HTR-8/SVneo (cell line): Measurements from ENCODE around the gene CYP26A1.

Experiments used
- DNase-seq: peaks from one replicate; pipeline ENCODE4 v3.0.0; 2011; ENCODE audit warnings: low spot score, mixed read lengths; ENCODE audit not compliant: insufficient read length
- FAIRE-seq: peaks from 2 replicates; lab custom pipeline; 2011; peaks lifted over from hg19 to GRCh38; lab: Jason Lieb, UNC

Gene CYP26A1

DNA sequence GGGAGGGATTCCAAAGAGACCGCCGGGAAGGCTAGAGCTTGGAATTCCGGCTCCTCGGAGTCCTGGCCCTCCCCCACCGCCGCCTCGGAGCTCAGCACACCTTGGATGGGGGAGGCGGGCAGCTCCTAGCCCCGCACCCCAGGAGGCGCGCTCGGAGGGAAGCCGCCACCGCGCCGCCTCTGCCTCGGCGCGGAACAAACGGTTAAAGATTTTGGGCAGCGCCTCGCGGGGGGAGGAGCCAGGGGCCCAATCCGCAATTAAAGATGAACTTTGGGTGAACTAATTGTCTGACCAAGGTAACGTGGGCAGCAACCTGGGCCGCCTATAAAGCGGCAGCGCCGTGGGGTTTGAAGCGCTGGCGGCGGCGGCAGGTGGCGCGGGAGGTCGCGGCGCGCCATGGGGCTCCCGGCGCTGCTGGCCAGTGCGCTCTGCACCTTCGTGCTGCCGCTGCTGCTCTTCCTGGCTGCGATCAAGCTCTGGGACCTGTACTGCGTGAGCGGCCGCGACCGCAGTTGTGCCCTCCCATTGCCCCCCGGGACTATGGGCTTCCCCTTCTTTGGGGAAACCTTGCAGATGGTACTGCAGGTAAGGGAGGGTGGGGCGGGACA, at the start of gene CYP26A1:
Gene CYP26A1, plus strand, starts transcription at position 355 of the 608 bp plus-strand sequence. Its CDS starts 42 bp downstream, at position 397.
- DNase-seq (no peak), FAIRE-seq (no peak)

GRCh38 chr10:93026072-93026471, 47.6 kb upstream of the CYP26A1 start:
- FAIRE-seq (no peak), DNase-seq (no peak)

DNA sequence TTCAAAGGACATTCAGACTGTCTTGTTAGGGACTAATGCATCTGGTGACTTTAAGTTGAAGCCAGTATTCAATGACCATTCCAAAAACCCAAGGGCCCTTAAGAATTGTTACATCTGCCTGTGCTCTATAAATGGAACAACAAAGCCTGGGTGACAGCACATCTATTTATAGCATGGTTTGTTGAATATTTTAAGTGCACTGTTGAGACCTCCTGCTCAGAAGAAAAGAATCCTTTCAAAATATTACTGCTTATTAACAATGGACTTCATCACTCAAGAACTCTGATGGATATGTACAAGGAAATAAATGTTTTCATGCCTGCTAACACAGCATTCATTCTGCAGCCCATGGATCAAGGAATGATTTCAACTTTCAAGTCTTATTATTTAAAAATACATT, 46.2 kb upstream of the CYP26A1 start:
- no peak for DNase-seq
- FAIRE-seq: no peak

DNA sequence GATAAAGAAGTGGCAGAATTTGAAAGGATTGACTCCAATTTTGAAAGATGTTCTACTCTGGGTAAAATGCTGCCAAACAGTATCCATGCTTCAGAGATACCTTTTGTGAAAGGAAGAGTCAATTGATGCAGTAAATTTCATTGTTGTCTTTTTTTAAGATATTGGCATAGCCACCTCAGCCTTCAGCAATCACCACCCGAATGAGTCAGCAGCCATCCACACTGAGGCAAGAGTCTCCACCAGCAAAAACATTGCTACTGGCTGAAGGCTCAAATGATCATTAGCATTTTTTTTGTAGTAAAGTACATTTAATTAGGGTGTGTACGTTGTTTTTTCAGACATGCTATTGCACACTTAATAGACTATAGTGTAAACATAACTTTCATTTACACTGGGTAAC, 44.8 kb upstream of the CYP26A1 start:
- FAIRE-seq (no peak), DNase-seq (peak; percentile 13)

DNA sequence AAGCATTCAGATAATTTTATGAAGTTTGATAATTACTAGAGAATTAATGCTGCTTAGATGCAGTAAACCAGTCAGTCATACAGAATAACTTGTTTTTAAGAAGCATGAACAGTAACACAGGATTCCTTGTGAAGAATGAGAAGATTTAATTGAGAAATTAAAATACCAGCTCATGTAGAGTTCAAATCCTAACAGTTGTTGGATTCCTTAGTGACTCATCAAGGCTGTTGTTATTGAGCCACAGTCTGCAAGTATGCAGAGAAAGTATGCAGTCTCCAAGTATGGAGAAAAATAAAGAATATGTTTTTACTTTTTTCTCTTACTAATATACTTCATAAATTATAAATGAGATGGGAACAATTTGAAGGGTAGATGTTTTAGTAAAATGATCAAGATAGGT, 43.3 kb upstream of the CYP26A1 start:
- FAIRE-seq (no peak), DNase-seq (peak; percentile 59)

GRCh38 chr10:93032105-93032808, 41.4 kb upstream of the CYP26A1 start:
- DNase-seq (no peak), FAIRE-seq (peak; percentile 69)

GRCh38 chr10:93032809-93033137, 40.9 kb upstream of the CYP26A1 start:
- no peak for FAIRE-seq

GRCh38 chr10:93034426-93034825, 39.3 kb upstream of the CYP26A1 start:
- FAIRE-seq: no peak
- no peak for DNase-seq

More at GRCh38 chr10:93032809-93033137, 40.9 kb upstream of the CYP26A1 start:
- no peak for DNase-seq

- DNase-seq: no peak
- no peak for FAIRE-seq
These were observed 34.6 kb upstream of the CYP26A1 start for GRCh38 chr10:93039110-93039509.

- FAIRE-seq: no peak
- DNase-seq: peak; percentile 33
These were observed 34.0 kb upstream of the CYP26A1 start for GRCh38 chr10:93039721-93040120.

DNA sequence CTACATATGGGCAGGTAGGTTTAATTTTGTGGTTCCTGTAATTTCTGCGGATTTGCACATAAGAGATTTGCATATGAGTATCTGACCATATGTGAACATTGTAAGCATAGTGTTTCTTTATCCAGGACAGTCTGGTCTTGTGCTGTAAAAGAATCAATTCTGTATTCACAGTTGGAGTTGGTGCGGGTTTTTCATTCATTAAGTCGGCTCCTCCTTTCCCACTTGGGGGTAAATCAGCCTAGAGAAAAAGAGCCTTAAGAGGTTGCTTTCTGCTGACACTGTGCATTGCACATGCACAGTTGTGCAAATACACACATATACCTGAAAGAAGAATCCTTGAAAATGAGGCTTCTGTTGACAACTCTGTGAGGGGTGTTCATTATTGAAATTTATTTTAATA, 19.2 kb upstream of the CYP26A1 start:
- FAIRE-seq (no peak), DNase-seq (no peak)

GRCh38 chr10:93058139-93058538, 15.6 kb upstream of the CYP26A1 start:
- FAIRE-seq (no peak), DNase-seq (no peak)

GRCh38 chr10:93059975-93060886, 13.5 kb upstream of the CYP26A1 start, which contains the start of gene CYP26C1:
TSS of gene CYP26C1 (plus strand) at chr10:93060798. CDS start at chr10:93061264, 466 bp downstream.
- no peak for DNase-seq
- FAIRE-seq: no peak

GRCh38 chr10:93060887-93061593, 12.7 kb upstream of the CYP26A1 start:
- FAIRE-seq: no peak

DNA sequence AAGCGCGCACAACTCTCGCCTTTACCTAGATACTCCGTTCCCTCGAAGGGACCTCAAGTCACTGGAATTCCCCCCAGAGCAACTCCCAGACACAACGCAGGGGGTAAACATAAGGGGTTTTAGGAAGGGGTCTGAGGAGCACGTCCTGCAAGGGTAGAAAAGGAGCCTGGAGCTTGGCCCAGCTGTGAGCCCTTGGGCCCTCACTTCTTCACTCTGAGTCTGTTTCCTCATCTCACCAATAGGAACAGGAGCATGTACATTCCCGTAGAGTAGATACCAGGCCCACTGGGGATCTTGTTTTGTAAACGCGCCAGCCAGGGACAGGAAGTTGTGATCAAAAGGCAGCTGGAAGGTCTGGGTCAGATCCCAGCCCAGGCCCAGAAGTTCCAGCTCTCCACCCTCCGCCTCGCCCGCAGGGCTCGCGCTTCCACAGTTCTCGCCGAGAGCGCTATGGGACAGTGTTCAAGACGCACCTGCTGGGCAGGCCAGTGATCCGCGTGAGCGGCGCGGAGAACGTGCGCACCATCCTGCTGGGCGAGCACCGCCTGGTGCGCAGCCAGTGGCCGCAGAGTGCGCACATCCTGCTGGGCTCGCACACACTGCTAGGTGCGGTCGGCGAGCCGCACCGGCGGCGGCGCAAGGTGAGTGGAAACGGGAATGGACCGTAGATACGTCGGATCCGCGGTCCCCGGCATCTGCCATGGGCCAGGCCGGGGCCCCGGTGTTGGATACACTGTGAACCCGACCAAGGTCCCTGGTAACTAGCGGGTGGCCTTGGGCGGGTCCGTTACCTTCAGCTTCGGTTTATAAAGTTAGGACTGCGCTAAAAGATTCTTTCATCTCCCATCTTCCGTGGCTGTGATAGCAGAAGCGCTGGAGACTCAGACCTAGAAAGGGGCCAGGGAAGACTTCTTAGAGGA, 11.8 kb upstream of the CYP26A1 start:
- no peak for DNase-seq
- no peak for FAIRE-seq

More at GRCh38 chr10:93060887-93061593, 12.7 kb upstream of the CYP26A1 start:
- no peak for DNase-seq

GRCh38 chr10:93062514-93063143, 11.1 kb upstream of the CYP26A1 start:
- DNase-seq (no peak), FAIRE-seq (no peak)

- no peak for DNase-seq
- FAIRE-seq: no peak
These were observed 10.3 kb upstream of the CYP26A1 start for GRCh38 chr10:93063144-93063976.
